ENCODE results near the gene PANX2. TPM values are rescaled to one million over a fixed set of nuclear protein-coding genes. Genes with fewer than 3 reads are reported as not detected.

PANX2 gene
- total and polyA plus RNA-seq, 2 donors (not counting 1 experiment from before 2014, with no cell fraction given), result 0.04 to 0.59 TPM

GRCh38 chr22:50131894-50132293 lies 38.6 kb upstream of the PANX2 start:
- no peaks in the 10 kb centered on the region for H3K79me2 ChIP-seq (ENCODE audit: control insufficient read depth, insufficient read depth, low read length)
- no peak overlapping the region for H3K4me3 Mint-ChIP-seq
- no peak overlapping the region for H3K27ac Mint-ChIP-seq
- POLR2A ChIA-PET, result no interaction called here
- no peak overlapping the region for H2AFZ ChIP-seq (ENCODE audit: insufficient read depth, low read depth, low read length, poor library complexity, severe bottlenecking)
- no peak overlapping the region for H3K9ac ChIP-seq (ENCODE audit: low read length)
- H3K4me1 ChIP-seq (ENCODE audit: control insufficient read depth in 2 of 2, insufficient read depth in 2 of 2, low read length in 2 of 2), result no peaks in the 10 kb centered on the region
- no peak for TF ChIP-seq EZH2 (IDR thresholded peaks at IDR 0.05; ENCODE audit: borderline replicate concordance, insufficient read depth, low read depth, low read length, poor library complexity, severe bottlenecking)
- TF ChIP-seq CTCF (IDR thresholded peaks at IDR 0.05), result no peak
- H3K27me3 Mint-ChIP-seq, result peaks cover 52% of the 10 kb centered on the region
- WGBS (ENCODE audit: insufficient coverage), result 91% methylated on average over 3 of the region's 4 CpGs
- no peak for DNase-seq
- peaks cover 0 to 7% (median 3%) of the 10 kb centered on the region in 4 experiments for H3K27me3 ChIP-seq (replicated peaks in 1 of 4; ENCODE audit: control extremely low read depth in 1 of 4, control insufficient read depth in 3 of 4, insufficient read depth in 4 of 4, low read length in 3 of 4)
- H3K36me3 ChIP-seq (replicated peaks in 1 of 2; ENCODE audit: control extremely low read depth in 1 of 2, control insufficient read depth in 1 of 2, extremely low read depth in 1 of 2, insufficient read depth in 2 of 2, low read length in 1 of 2), result no peaks in the 10 kb centered on the region
- ATAC-seq (ENCODE audit: low read depth), result no peak
- H3K4me3 ChIP-seq (ENCODE audit: control extremely low read depth in 1 of 5, extremely low read depth in 1 of 5, insufficient read depth in 1 of 5, low read depth in 2 of 5, low read length in 4 of 5), result no peak overlapping the region
- no peaks in the 10 kb centered on the region for H3K4me1 Mint-ChIP-seq
- CTCF ChIA-PET, result interaction anchor here (0.6 kb wide), 1 partner anchor 106 kb away, joined by 3 read pairs; no protein-coding TSS in a partner anchor
- no peak overlapping the region for H3K27ac ChIP-seq (ENCODE audit: low read length in 2 of 2)
- intact Hi-C loops (cut with micrococcal nuclease), result no loop called here
- H3K9me3 ChIP-seq (ENCODE audit: control extremely low read depth in 1 of 3, control insufficient read depth in 2 of 3, insufficient read depth in 1 of 3, low read length in 2 of 3), result peaks cover 0 to 2% (median 2%) of the 10 kb centered on the region in 3 donors
- H3K9me3 Mint-ChIP-seq (ENCODE audit: insufficient read depth), result no peaks in the 10 kb centered on the region
- no peaks in the 10 kb centered on the region for H4K20me1 ChIP-seq (ENCODE audit: control insufficient read depth, insufficient read depth, low read length, poor library complexity, severe bottlenecking)
- H3K4me2 ChIP-seq (replicated peaks; ENCODE audit: low read depth, low read length, poor library complexity, severe bottlenecking), result no peak overlapping the region

GRCh38 chr22:50134481-50134880 lies 36.0 kb upstream of the PANX2 start:
- no peak overlapping the region for H3K9ac ChIP-seq (ENCODE audit: low read length)
- TF ChIP-seq CTCF (IDR thresholded peaks at IDR 0.05) (no peak), EZH2 (IDR thresholded peaks at IDR 0.05; ENCODE audit: borderline replicate concordance, insufficient read depth, low read depth, low read length, poor library complexity, severe bottlenecking) (no peak)
- DNase-seq (no peak), ATAC-seq (ENCODE audit: low read depth) (no peak)
- H4K20me1 ChIP-seq (ENCODE audit: control insufficient read depth, insufficient read depth, low read length, poor library complexity, severe bottlenecking), result no peaks in the 10 kb centered on the region
- WGBS (ENCODE audit: insufficient coverage), result 90% methylated on average over 7 of the region's 10 CpGs
- H3K4me3 Mint-ChIP-seq, result no peak overlapping the region
- H3K27me3 Mint-ChIP-seq, result peaks cover 40% of the 10 kb centered on the region
- ChIA-PET CTCF (no interaction called here), POLR2A (no interaction called here)
- no peaks in the 10 kb centered on the region for H3K4me1 Mint-ChIP-seq
- H3K27ac Mint-ChIP-seq, result no peak overlapping the region
- H3K27me3 ChIP-seq (replicated peaks in 1 of 4; ENCODE audit: control extremely low read depth in 1 of 4, control insufficient read depth in 3 of 4, insufficient read depth in 4 of 4, low read length in 3 of 4), result peaks cover 0 to 5% (median 1%) of the 10 kb centered on the region in 4 experiments
- H3K4me3 ChIP-seq (ENCODE audit: control extremely low read depth in 1 of 5, extremely low read depth in 1 of 5, insufficient read depth in 1 of 5, low read depth in 2 of 5, low read length in 4 of 5), result no peak overlapping the region
- no peaks in the 10 kb centered on the region for H3K9me3 Mint-ChIP-seq (ENCODE audit: insufficient read depth)
- intact Hi-C loops (cut with micrococcal nuclease), result no loop called here
- no peak overlapping the region for H3K27ac ChIP-seq (ENCODE audit: low read length in 2 of 2)
- H3K4me1 ChIP-seq (ENCODE audit: control insufficient read depth in 2 of 2, insufficient read depth in 2 of 2, low read length in 2 of 2), result no peaks in the 10 kb centered on the region
- H3K36me3 ChIP-seq (replicated peaks in 1 of 2; ENCODE audit: control extremely low read depth in 1 of 2, control insufficient read depth in 1 of 2, extremely low read depth in 1 of 2, insufficient read depth in 2 of 2, low read length in 1 of 2), result no peaks in the 10 kb centered on the region
- H3K79me2 ChIP-seq (ENCODE audit: control insufficient read depth, insufficient read depth, low read length), result no peaks in the 10 kb centered on the region
- no peak overlapping the region for H2AFZ ChIP-seq (ENCODE audit: insufficient read depth, low read depth, low read length, poor library complexity, severe bottlenecking)
- H3K4me2 ChIP-seq (replicated peaks; ENCODE audit: low read depth, low read length, poor library complexity, severe bottlenecking), result no peak overlapping the region
- H3K9me3 ChIP-seq (ENCODE audit: control extremely low read depth in 1 of 3, control insufficient read depth in 2 of 3, insufficient read depth in 1 of 3, low read length in 2 of 3), result peaks cover 0 to 2% (median 2%) of the 10 kb centered on the region in 3 donors
